Tibial artery (tissue), 4 donors: ENCODE data around the gene MAPK4.

ENCODE experiments used
- DNase-seq, 2 donors: peaks; one replicate each; pipeline ENCODE4 v3.0.0-alpha.2; 2019
- H3K27ac ChIP-seq, 2 donors: fragments of 200-600 bp; sonication (generic) in 1 of 2; 1 replicate in 1 of 2; 2 replicates in 1 of 2; pipeline ENCODE4 v1.5.1; 2018 to 2019; ENCODE audit warnings: mild to moderate bottlenecking in 1 of 2
- H3K27me3 ChIP-seq, 2 donors: fragments of 200-600 bp; sonication (generic) in 1 of 2; one replicate each; pipeline versions ENCODE4 v1.5.1 to v1.6.0; 2016 to 2019
- H3K36me3 ChIP-seq, 3 donors: fragments of 200-600 bp; sonication (generic) in 2 of 3; one replicate each; pipeline ENCODE4 v1.5.1; 2016 to 2019; ENCODE audit warnings: mild to moderate bottlenecking in 2 of 3
- H3K4me1 ChIP-seq, 4 donors: fragments of 200-600 bp; sonication (generic) in 2 of 4; 1 replicate in 3 of 4; 2 replicates in 1 of 4; pipeline ENCODE4 v1.5.1; 2016 to 2019
- H3K4me3 ChIP-seq, 2 donors: fragments of 200-600 bp; sonication (generic) in 1 of 2; 1 replicate in 1 of 2; 2 replicates in 1 of 2; pipeline ENCODE4 v1.5.1; 2018 to 2019; ENCODE audit warnings: mild to moderate bottlenecking in 2 of 2
- H3K9me3 ChIP-seq, 3 donors: fragments of 200-600 bp; sonication (generic) in 1 of 3; one replicate each; pipeline ENCODE4 v1.5.1; 2016 to 2019
- intact Hi-C: fragments of 100-400 bp; cut with DNase I; formaldehyde crosslinking; loops from one replicate; pipeline ENCODE4 v1.15.0; 2023; ENCODE audit warnings: low total_unique reads
- TF ChIP-seq, protein P1 (sequence below), 2 experiments: fragments of 200-600 bp in 1 of 2; fragments of 450-650 bp in 1 of 2; IDR thresholded peaks; one replicate each; pipeline ENCODE4 v1.5.1; 2017 to 2019; ENCODE audit warnings: antibody characterized with exemption in 2 of 2, mild to moderate bottlenecking in 1 of 2, moderate library complexity in 1 of 2

Gene MAPK4

GRCh38 chr18:50751947-50752346 is 192.1 kb downstream of the MAPK4 start:
- Histone ChIP-seq H3K36me3 (no peaks in the 10 kb centered on the region), H3K4me1 (peaks cover 0 to 12% (median 0%) of the 10 kb centered on the region in 4 donors), H3K27me3 (peaks cover 0 to 2% of the 10 kb centered on the region in 2 donors), H3K9me3 (no peaks in the 10 kb centered on the region), H3K27ac (no peak overlapping the region), H3K4me3 (no peak overlapping the region)
- TF ChIP-seq, protein P1, sequence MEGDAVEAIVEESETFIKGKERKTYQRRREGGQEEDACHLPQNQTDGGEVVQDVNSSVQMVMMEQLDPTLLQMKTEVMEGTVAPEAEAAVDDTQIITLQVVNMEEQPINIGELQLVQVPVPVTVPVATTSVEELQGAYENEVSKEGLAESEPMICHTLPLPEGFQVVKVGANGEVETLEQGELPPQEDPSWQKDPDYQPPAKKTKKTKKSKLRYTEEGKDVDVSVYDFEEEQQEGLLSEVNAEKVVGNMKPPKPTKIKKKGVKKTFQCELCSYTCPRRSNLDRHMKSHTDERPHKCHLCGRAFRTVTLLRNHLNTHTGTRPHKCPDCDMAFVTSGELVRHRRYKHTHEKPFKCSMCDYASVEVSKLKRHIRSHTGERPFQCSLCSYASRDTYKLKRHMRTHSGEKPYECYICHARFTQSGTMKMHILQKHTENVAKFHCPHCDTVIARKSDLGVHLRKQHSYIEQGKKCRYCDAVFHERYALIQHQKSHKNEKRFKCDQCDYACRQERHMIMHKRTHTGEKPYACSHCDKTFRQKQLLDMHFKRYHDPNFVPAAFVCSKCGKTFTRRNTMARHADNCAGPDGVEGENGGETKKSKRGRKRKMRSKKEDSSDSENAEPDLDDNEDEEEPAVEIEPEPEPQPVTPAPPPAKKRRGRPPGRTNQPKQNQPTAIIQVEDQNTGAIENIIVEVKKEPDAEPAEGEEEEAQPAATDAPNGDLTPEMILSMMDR (IDR thresholded peaks at IDR 0.05), result no peak
- intact Hi-C loops, result no loop called here
- DNase-seq, result no peak

DNA sequence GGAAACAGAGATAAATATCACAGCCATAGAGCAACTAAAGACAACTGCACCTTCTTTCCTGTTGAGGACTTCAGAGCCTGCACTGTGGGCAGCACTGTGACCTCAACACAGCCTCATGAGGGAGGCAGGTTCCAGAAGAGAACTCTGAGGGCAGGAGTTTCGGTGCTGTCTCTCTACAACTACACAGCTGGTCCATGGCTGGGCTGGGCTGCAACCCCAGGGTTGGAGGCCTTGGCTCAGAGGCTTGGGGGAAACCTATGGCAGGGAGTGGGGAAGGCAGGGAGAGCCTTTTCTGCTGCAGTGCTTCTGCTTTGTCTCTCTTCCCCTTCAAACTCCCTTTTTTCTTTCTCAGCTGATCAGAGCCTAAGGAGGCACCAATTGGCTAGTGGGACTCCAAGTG is 193.4 kb downstream of the MAPK4 start:
- peaks cover 0 to 2% of the 10 kb centered on the region in 2 donors for H3K27me3 ChIP-seq
- no peak overlapping the region for H3K27ac ChIP-seq
- no peak for DNase-seq
- H3K9me3 ChIP-seq, result no peaks in the 10 kb centered on the region
- TF ChIP-seq, protein P1 (IDR thresholded peaks at IDR 0.05), result no peak
- no peaks in the 10 kb centered on the region for H3K36me3 ChIP-seq
- intact Hi-C loops, result no loop called here
- peaks cover 0 to 21% (median 1%) of the 10 kb centered on the region in 4 donors for H3K4me1 ChIP-seq
- no peak overlapping the region for H3K4me3 ChIP-seq

DNA sequence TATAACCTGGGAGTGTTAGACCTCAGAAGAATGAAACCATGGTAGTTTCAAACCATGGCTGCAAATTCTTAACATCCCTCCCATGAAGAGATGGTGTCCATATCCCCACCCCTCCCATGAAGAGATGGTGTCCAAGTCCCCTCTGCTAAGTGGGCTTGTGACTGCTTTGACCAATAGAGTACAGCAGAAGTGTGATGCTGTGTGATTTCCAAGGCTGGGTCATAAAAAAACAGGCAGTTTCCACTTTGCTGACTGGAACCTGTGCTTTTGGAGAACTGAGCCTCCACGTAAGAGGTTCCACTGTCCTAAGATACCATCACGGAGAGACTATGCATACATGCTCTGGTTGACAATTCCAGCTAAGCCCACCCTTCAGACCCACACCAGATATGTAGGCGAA is 194.4 kb downstream of the MAPK4 start:
- H3K27ac ChIP-seq, result no peak overlapping the region
- no peaks in the 10 kb centered on the region for H3K9me3 ChIP-seq
- H3K27me3 ChIP-seq, result no peaks in the 10 kb centered on the region
- H3K36me3 ChIP-seq, result no peaks in the 10 kb centered on the region
- peaks cover 0 to 21% (median 1%) of the 10 kb centered on the region in 4 donors for H3K4me1 ChIP-seq
- DNase-seq, result no peak
- intact Hi-C loops, result no loop called here
- H3K4me3 ChIP-seq, result no peak overlapping the region
- TF ChIP-seq, protein P1 (IDR thresholded peaks at IDR 0.05), result no peak

DNA sequence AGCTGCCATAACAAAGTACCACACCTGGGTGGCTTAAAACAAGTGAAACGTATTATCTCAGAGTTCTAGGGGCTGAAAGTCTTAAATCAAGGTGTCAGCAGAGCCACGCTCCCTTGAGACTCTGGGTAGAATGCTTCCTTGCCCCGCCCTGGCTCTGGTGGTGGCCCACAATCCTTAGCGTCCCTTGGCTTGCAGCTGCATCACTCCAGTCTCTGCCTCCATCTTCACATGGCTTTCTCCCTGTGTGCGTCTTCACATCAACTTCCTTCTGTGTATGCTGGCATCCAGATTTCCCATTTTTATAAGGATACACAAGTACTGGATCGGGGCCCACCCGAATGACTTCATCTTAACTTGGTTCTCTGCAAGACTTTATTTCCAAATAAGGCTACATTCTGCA is 197.5 kb downstream of the MAPK4 start:
- intact Hi-C loops, result no loop called here
- TF ChIP-seq, protein P1 (IDR thresholded peaks at IDR 0.05), result no peak
- H3K36me3 ChIP-seq, result no peaks in the 10 kb centered on the region
- H3K27ac ChIP-seq, result peak overlapping the region in 1 of 2 donors; percentile 12
- H3K9me3 ChIP-seq, result no peaks in the 10 kb centered on the region
- peaks cover 0 to 21% (median 1%) of the 10 kb centered on the region in 4 donors for H3K4me1 ChIP-seq
- peak in 1 of 2 donors; percentile 71 for DNase-seq
- H3K4me3 ChIP-seq, result no peak overlapping the region
- no peaks in the 10 kb centered on the region for H3K27me3 ChIP-seq

DNA sequence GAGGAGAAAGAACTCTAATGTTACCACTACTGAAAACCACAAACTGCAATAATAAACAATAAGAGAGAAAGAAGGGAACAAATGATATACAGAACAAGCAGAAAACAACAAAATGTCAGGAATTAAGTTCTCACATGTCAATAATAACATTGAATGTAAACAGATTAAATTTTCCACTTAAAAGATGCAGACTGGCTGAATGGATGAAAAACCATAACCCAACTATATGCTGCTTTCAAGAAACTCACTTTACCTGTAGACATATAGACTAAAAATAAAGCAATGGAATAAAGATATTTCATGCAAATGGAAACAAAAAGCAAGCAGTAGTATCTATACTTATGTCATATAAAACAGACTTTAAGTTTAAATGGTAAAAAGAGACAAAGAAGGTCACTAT is 209.6 kb downstream of the MAPK4 start:
- no peak for DNase-seq
- intact Hi-C loops, result no loop called here
- Histone ChIP-seq H3K4me1 (no peaks in the 10 kb centered on the region), H3K27me3 (no peaks in the 10 kb centered on the region), H3K9me3 (peaks cover 0 to 26% (median 7%) of the 10 kb centered on the region in 3 donors), H3K4me3 (no peak overlapping the region), H3K27ac (no peak overlapping the region), H3K36me3 (no peaks in the 10 kb centered on the region)
- TF ChIP-seq, protein P1 (IDR thresholded peaks at IDR 0.05), result no peak

- Histone ChIP-seq H3K27ac (no peak overlapping the region), H3K9me3 (no peaks in the 10 kb centered on the region), H3K27me3 (no peaks in the 10 kb centered on the region), H3K4me3 (no peak overlapping the region), H3K4me1 (no peaks in the 10 kb centered on the region), H3K36me3 (no peaks in the 10 kb centered on the region)
- DNase-seq, result no peak
- intact Hi-C loops, result no loop called here
- TF ChIP-seq, protein P1 (IDR thresholded peaks at IDR 0.05), result no peak
These were observed 215.3 kb downstream of the MAPK4 start for GRCh38 chr18:50775207-50775606.
